Hypothalamus (tissue), 51 donors: Measurements from ENCODE around the gene FAM20B.
A peak's percentile ranks its signal among the peaks of the same experiment; 100 is the strongest.

Experiments
- DNase-seq, 51 donors: peaks; one replicate each; lab custom pipeline; 2025; lab: John Stamatoyannopoulos, UW

Gene FAM20B

DNA sequence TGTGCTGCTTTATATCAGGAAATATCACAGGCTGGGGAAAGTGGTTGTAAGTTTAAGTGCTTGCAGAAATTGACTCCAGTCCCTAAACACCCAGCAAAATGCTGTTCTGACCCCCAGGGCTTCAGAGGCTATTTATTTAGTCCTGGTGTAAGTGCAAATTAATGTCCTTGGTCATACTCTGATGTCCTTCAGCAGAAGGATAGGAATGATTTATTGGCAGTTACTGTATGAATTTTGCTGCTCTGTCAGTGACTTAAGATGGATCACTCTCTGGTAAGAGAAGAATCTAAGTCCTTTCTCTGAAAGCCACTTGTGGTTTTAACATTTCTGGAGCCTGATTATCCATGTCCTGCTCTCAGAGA lies 21.9 kb downstream of the FAM20B start:
- DNase-seq, result no peak

DNA sequence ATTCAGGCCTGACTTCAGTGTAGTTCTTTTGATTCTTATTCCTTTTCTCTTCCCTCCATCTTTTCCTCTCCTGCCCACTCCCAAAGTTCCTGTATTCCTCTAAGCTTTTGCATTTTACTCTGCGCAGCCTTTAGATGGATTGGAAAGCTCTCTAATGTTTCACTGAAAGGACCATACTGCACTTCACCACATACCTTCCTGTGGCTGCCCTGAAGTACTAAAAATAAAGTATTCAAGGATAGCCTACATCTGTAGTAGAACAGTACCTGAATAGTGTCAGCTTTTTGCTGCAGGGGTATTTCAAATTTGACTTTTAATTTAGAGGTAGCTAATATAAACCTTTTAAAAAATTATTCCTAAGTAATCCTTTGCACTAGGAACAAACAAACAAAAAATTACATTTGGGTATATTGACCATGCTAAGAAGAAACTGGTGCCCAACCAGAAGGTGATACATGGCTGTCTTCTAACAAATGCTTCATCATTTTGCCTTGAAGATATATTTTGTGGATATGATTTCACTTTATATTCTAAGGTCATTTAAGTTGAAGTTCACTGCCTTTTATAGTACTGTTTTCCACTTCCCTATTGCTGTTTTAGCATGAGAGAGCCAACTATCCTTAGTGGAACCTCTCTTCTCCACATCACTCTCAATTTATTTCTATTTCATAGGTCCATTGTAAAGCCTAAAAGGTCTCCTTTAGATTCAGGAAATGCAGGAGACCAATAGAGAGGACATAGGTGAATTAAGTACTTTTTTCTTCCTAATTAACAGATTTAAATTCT lies 22.8 kb downstream of the FAM20B start:
- no peak for DNase-seq

GRCh38 chr1:179052776-179053175 lies 27.1 kb downstream of the FAM20B start:
- no peak for DNase-seq

- no peak for DNase-seq
Measured at GRCh38 chr1:179053486-179053885, 27.8 kb downstream of the FAM20B start.

DNA sequence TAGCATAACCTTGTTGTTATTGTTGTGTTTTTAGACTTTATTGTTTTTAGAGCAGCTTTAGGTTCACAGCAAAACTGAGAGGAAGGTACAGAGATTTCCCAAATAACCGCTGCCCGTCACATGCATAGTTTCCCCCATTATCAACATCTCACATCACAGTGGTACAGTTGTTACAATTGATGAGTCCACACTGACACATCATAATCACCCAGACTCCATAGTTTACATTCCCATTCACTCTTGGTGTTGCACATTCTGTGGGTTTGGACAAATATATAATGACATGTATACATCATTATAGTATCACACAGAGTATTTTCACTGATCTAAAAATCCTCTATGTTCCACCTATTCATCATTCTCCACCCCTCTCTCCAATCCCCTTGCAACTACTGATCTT lies 30.2 kb downstream of the FAM20B start:
- DNase-seq, result no peak

- DNase-seq, result no peak
Measured at GRCh38 chr1:179058487-179059483, 33.1 kb downstream of the FAM20B start.

- DNase-seq, result no peak
Measured at GRCh38 chr1:179061360-179062282, 35.9 kb downstream of the FAM20B start.

DNA sequence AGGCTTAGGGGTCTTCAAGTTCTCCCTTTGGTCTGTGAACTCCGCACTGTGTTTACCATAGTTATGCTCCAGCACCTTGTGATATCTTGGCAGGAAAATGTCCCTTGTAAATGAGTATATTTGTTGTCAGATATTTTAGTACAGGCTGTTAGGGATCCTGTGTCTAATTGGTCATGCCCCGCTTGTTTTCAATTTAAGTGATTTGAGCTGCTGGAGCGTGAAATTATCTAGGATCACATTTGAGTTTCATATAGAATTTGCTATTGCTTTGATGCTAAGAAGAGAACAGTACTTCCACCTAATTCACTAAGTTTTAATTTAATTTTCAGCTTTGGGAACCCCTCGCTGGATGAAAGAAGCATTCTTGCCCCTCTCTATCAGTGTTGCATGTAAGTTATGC lies 40.8 kb downstream of the FAM20B start:
- DNase-seq, result no peak

GRCh38 chr1:179077396-179077795 lies 51.7 kb downstream of the FAM20B start:
- DNase-seq, result no peak

- peak in 25 of 51 donors; percentile 3 to 49 (median 28) for DNase-seq
Measured at GRCh38 chr1:179079113-179079761, 53.5 kb downstream of the FAM20B start.

DNA sequence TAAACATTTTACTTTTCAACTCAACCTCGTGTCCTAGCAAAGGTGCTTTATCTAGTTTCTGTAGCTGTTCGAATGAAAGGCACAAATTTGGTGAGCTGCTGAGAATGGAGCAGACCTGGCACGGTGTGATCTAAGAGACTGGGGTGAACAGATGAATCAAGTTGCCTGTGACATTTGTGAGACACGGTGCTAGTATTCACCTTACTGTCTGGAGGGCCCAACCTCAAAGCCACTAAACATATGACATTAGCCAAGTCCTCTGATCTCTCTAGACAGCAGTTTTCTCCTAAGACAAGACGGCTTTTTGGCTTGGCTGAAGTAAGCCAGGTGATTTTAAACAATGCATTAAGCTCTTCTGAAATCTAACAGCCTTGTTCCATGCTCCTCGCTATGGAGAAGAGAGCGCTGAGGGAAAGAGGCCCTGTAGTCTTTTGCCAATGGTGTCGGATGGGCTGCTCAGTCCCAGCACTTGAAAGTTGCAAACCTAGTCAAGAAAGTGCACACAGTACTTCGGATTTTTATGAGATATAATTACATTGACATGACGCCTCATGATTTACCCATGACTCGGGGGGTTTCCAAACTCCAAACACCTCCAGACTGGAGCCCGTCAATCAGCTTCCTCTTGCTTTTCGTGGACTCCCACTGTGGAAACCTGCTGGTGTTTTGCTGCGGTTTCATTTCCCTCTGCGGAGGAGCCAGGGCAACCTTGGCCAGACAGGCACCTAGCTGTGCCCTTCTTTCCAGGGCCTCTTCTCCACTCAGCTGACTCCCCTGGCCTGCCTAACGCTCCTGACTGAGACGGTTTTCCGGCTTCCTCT lies 55.4 kb downstream of the FAM20B start:
- DNase-seq, result peak in 5 of 51 donors; percentile 50 to 61 (median 53)

- DNase-seq, result peak; percentile 43 to 95 (median 85)
Measured at GRCh38 chr1:179081687-179082332, 56.1 kb downstream of the FAM20B start, which contains the start of gene TOR3A. TOR3A (plus strand) TSS chr1:179082070; CDS start chr1:179082129, 59 bp downstream.

GRCh38 chr1:179082333-179082998 lies 56.8 kb downstream of the FAM20B start:
- peak in 16 of 51 donors; percentile 15 to 63 (median 30) for DNase-seq

- DNase-seq, result no peak
Measured at GRCh38 chr1:179082999-179083335, 57.3 kb downstream of the FAM20B start.

- no peak for DNase-seq
Measured at GRCh38 chr1:179083533-179083932, 57.8 kb downstream of the FAM20B start.

GRCh38 chr1:179087665-179088064 lies 62.0 kb downstream of the FAM20B start:
- no peak for DNase-seq

DNA sequence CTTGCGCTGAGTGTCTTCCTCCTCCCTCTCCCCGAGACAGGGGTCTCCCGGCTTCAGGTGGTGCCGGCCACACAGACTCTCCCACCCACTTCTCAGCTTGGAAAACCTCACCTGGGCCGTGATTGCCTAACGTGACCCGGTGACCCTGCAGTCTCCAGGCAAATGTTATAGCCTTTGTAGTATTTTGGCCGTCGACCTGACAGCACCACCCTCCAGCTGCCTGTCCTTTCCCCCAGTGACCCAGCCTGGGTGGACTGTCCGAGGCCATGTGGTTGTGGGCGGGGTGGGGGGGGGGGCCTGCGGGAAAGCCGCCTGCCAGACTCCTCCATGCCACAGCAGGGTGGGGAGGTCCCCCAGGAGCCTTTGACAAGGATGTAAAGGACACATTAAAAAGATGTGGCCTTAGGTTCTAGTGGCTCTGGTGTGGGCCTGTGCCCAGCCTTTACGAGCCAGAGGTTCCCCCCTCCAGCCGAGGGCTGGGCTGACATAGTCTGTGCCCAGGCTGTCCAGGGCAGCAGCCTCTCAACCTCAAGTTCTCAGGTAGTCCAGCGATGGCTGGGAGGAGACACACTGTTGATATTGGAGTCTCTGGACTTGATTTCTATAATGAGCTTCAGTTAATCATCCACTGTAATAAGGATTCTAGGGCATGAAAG lies 64.3 kb downstream of the FAM20B start:
- no peak for DNase-seq
